Retinal pigment epithelial cell (primary cell): Measurements from ENCODE around the gene FAM171A1.
"Not testable (repeated sequence)": the region's sequence is repeated elsewhere in the genome, so short reads cannot be mapped to it uniquely, and the experiment has no call there.

Source experiments
- DNase-seq: peaks from one replicate; pipeline ENCODE4 v3.0.0-alpha.2; 2010; ENCODE audit warnings: low read depth
- H3K4me3 ChIP-seq: 2 replicates; pipeline ENCODE4 v1.5.1; 2011; ENCODE audit warnings: mild to moderate bottlenecking, low read length, control low read depth, moderate library complexity
- CTCF ChIP-seq: conservative IDR thresholded peaks from 2 replicates; pipeline ENCODE4 v1.5.1; 2011; ENCODE audit warnings: low read depth, low read length, control low read depth, inconsistent platforms

The FAM171A1 gene

GRCh38 chr10:15344256-15344875 is 26.7 kb downstream of the FAM171A1 start:
- no peak overlapping the region for H3K4me3 ChIP-seq

GRCh38 chr10:15342970-15343369 is 28.1 kb downstream of the FAM171A1 start:
- no peak for TF ChIP-seq CTCF
- H3K4me3 ChIP-seq = no peak overlapping the region
- DNase-seq = no peak

More at GRCh38 chr10:15344256-15344875, 26.7 kb downstream of the FAM171A1 start:
- no peak for TF ChIP-seq CTCF
- no peak for DNase-seq

GRCh38 chr10:15341502-15342128 is 29.5 kb downstream of the FAM171A1 start:
- no peak overlapping the region for H3K4me3 ChIP-seq
- no peak for TF ChIP-seq CTCF
- no peak for DNase-seq

GRCh38 chr10:15339892-15340291 is 31.2 kb downstream of the FAM171A1 start:
- TF ChIP-seq CTCF = no peak
- DNase-seq = no peak
- H3K4me3 ChIP-seq = no peak overlapping the region

GRCh38 chr10:15337441-15337923 is 33.6 kb downstream of the FAM171A1 start:
- not testable (repeated sequence) for DNase-seq, H3K4me3 ChIP-seq

GRCh38 chr10:15336211-15336610 is 34.9 kb downstream of the FAM171A1 start:
- no peak for TF ChIP-seq CTCF
- H3K4me3 ChIP-seq = no peak overlapping the region
- DNase-seq = no peak

GRCh38 chr10:15335508-15335907 is 35.6 kb downstream of the FAM171A1 start:
- no peak for TF ChIP-seq CTCF
- no peak overlapping the region for H3K4me3 ChIP-seq
- DNase-seq = no peak
